Panc1 (cell line): ENCODE data around the gene DPP9. TPM values are rescaled to one million over a fixed set of nuclear protein-coding genes. Genes with fewer than 3 reads are reported as not detected.

Source experiments
- ATAC-seq: fragments of 200-7000 bp; cut with Tn5 transposase; 2 replicates; pipeline ENCODE4 v1.9.1; 2020; ENCODE audit warnings: mild to moderate bottlenecking, moderate library complexity
- BruUV-seq: library from RNA; stranded (reverse); fragments of 400-500 nt; replicated peaks from 2 replicates; lab custom pipeline; 2021; lab: Mats Ljungman, UMichigan
- CTCF ChIA-PET: fragments of 300-600 bp; sonication (Branson Sonifier 250); formaldehyde crosslinking; loops from one replicate; lab custom pipeline; 2022; ENCODE audit warnings: antibody characterized with exemption; lab: Charles Lee
- POLR2A ChIA-PET: fragments of 300-600 bp; sonication (Branson Sonifier 250); formaldehyde crosslinking; loops from one replicate; lab custom pipeline; 2022; ENCODE audit warnings: antibody characterized with exemption; lab: Charles Lee
- DNase-seq: peaks from one replicate; pipeline ENCODE4 v3.0.0-alpha.2; 2010; ENCODE audit warnings: low read depth, low spot score
- H3K27ac ChIP-seq: 2 replicates; pipeline ENCODE4 v1.5.1; 2011; ENCODE audit warnings: mild to moderate bottlenecking, low read length, inconsistent platforms
- H3K27me3 ChIP-seq: fragments of 200-500 bp; sonication (Bioruptor generic); 2 replicates; pipeline ENCODE4 v1.6.0; 2014; ENCODE audit warnings: low read length, inconsistent platforms; ENCODE audit not compliant: control insufficient read depth, insufficient read depth
- H3K36me3 ChIP-seq: fragments of 200-500 bp; sonication (Bioruptor generic); 2 replicates; pipeline ENCODE4 v1.5.1; 2014; ENCODE audit warnings: inconsistent platforms, mild to moderate bottlenecking, low read length, moderate library complexity; ENCODE audit not compliant: control insufficient read depth, insufficient read depth
- H3K4me1 ChIP-seq: 2 replicates; pipeline ENCODE4 v1.5.1; 2011; ENCODE audit warnings: inconsistent platforms, mild to moderate bottlenecking, low read length, moderate library complexity; ENCODE audit not compliant: control insufficient read depth, insufficient read depth
- H3K4me3 ChIP-seq, 2 experiments: 2 replicates each; pipeline ENCODE4 v1.5.1; 2011 to 2012; ENCODE audit warnings: low read depth in 2 of 2, low read length in 2 of 2, mild to moderate bottlenecking in 2 of 2, inconsistent platforms in 1 of 2, moderate library complexity in 1 of 2
- H3K9me3 ChIP-seq: fragments of 200-500 bp; sonication (Bioruptor generic); 2 replicates; pipeline ENCODE4 v1.5.1; 2014; ENCODE audit warnings: low read depth, mild to moderate bottlenecking, inconsistent platforms, low read length, moderate library complexity; ENCODE audit not compliant: control insufficient read depth, insufficient read depth
- CTCF ChIP-seq: fragments of 450-650 bp; IDR thresholded peaks from 2 replicates; pipeline ENCODE4 v1.5.1; 2017; ENCODE audit warnings: mild to moderate bottlenecking
- POLR2AphosphoS5 ChIP-seq: IDR thresholded peaks from 2 replicates; pipeline ENCODE4 v1.6.1; 2012; ENCODE audit warnings: mild to moderate bottlenecking, low read depth, low read length, moderate library complexity
- REST ChIP-seq, 2 experiments: IDR thresholded peaks; 2 replicates each; pipeline ENCODE4 v1.6.1; 2011 to 2012; ENCODE audit warnings: low read depth in 2 of 2, control low read depth in 1 of 2, low read length in 1 of 2, mild to moderate bottlenecking in 1 of 2, moderate library complexity in 1 of 2; ENCODE audit not compliant: insufficient read depth in 1 of 2
- SIN3A ChIP-seq: IDR thresholded peaks from 2 replicates; pipeline ENCODE4 v1.6.1; 2012; ENCODE audit warnings: low read depth, mild to moderate bottlenecking, low read length, moderate library complexity, borderline replicate concordance; ENCODE audit not compliant: insufficient read depth
- TCF7L2 ChIP-seq: IDR thresholded peaks from 2 replicates; pipeline ENCODE4 v1.6.1; 2011; ENCODE audit warnings: mild to moderate bottlenecking, low read depth, low read length, inconsistent platforms
- in situ Hi-C: cut with HindIII; loops from 2 replicates; pipeline ENCODE4 v1.10.0; 2016; ENCODE audit warnings: low sequenced_read_pairs, low pct_unique_long_range_greater_than_20kb
- intact Hi-C: fragments of 100-400 bp; cut with micrococcal nuclease; formaldehyde crosslinking; loops from one replicate; pipeline ENCODE4 v1.10.0; 2022; ENCODE audit not compliant: unreplicated experiment
- total RNA-seq: library from RNA; stranded (reverse); gene quantifications from one replicate; pipeline ENCODE4 v1.2.1, GENCODE V29; 2021; ENCODE audit not compliant: unreplicated experiment

The DPP9 gene
- total RNA-seq, 1 experiment from 2014 or later, result 108 TPM

- no peaks in the 10 kb centered on the region for H3K27me3 ChIP-seq
These were observed 73.5 kb downstream of the DPP9 start for GRCh38 chr19:4650159-4650558.

GRCh38 chr19:4649392-4650047 lies 74.1 kb downstream of the DPP9 start:
- Histone ChIP-seq H3K36me3 (no peaks in the 10 kb centered on the region), H3K27me3 (no peaks in the 10 kb centered on the region), H3K4me3 (no peak overlapping the region), H3K27ac (no peak overlapping the region), H3K4me1 (no peaks in the 10 kb centered on the region; the same call in 1 of the 2 replicates), H3K9me3 (no peaks in the 10 kb centered on the region)
- intact Hi-C loops (no loop called here), in situ Hi-C loops (no loop called here)
- POLR2A ChIA-PET, result no interaction called here
- ATAC-seq (no peak), DNase-seq (no peak)
- no TSS peak for BruUV-seq
- no peak for TF ChIP-seq POLR2AphosphoS5
- no peak for TF ChIP-seq CTCF
- TF ChIP-seq REST (IDR thresholded peaks at IDR 0.05; ENCODE audit: insufficient read depth in 1 of 2, low read depth in 2 of 2, low read length in 1 of 2), result no peak
- TF ChIP-seq TCF7L2, result no peak
- no peak for TF ChIP-seq SIN3A
- CTCF ChIA-PET, result no interaction called here

More at GRCh38 chr19:4650159-4650558, 73.5 kb downstream of the DPP9 start:
- in situ Hi-C loops, result no loop called here
- no peak for ATAC-seq
- Histone ChIP-seq H3K9me3 (no peaks in the 10 kb centered on the region), H3K4me1 (no peaks in the 10 kb centered on the region; the same call in 1 of the 2 replicates), H3K36me3 (no peaks in the 10 kb centered on the region), H3K27ac (no peak overlapping the region), H3K4me3 (no peak overlapping the region)
- BruUV-seq, result no TSS peak
- intact Hi-C loops, result no loop called here
- POLR2A ChIA-PET, result interaction anchor here (0.5 kb wide), 1 partner anchor 17 kb away, joined by 7 read pairs; no protein-coding TSS in a partner anchor
- CTCF ChIA-PET, result interaction anchor here (1.2 kb wide), 1 partner anchor 14 kb away, joined by 3 read pairs; no protein-coding TSS in a partner anchor
- no peak for DNase-seq
- TF ChIP-seq POLR2AphosphoS5, result no peak
